GM19324 (cell line): Measurements from ENCODE around the gene POLR3A.

Experiments used
- ATAC-seq: cut with Tn5 transposase; IDR thresholded peaks from one replicate; pipeline ENCODE4 v1.9.1; 2021; ENCODE audit warnings: mild to moderate bottlenecking, moderate library complexity; ENCODE audit not compliant: unreplicated experiment, low FRiP score

The POLR3A gene

GRCh38 chr10:77922055-77922454, 107.3 kb downstream of the POLR3A start:
- no peak for ATAC-seq

DNA sequence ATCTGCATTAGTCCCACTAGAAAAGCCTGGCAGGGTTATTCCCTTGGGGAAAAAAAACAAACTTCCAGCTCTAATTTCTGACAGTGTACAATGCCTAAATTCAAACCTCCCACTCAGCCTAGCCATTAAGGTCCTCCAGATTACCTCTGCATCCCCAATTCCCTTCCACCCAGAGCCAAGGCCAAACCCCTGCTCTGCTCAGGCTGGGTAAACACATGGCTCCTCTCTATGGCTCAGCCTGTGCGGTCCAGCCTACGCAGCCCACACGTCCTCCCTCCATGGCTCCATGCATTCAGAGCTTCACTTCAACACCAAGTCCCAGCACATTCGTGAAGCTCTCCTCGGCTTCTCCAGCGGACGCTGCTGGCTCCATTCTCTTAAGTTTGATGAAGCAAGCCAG, 107.9 kb downstream of the POLR3A start:
- ATAC-seq = no peak

GRCh38 chr10:77920495-77920894, 108.8 kb downstream of the POLR3A start:
- ATAC-seq = no peak

- ATAC-seq = no peak
These were observed 109.6 kb downstream of the POLR3A start for GRCh38 chr10:77919713-77920108.
